ENCODE measurements around the gene CCDC33.

The CCDC33 gene

GRCh38 chr15:74278207-74278606 lies 42.1 kb downstream of the CCDC33 start:
- Histone ChIP-seq H3K9me2 (replicated peaks; ENCODE audit: insufficient read depth, low read length) (no peaks in the 10 kb centered on the region), H3K79me2 (ENCODE audit: low read length) (no peaks in the 10 kb centered on the region), H3K4me1 (ENCODE audit: low read length) (no peaks in the 10 kb centered on the region), H2AFZ (ENCODE audit: low read length) (no peak overlapping the region), H3K9me3 (replicated peaks; ENCODE audit: insufficient read depth, low read length) (no peaks in the 10 kb centered on the region), H3K36me3 (replicated peaks; ENCODE audit: insufficient read depth, low read length) (no peaks in the 10 kb centered on the region), H4K20me1 (ENCODE audit: insufficient read depth, low read length) (no peaks in the 10 kb centered on the region), H3K4me3 (ENCODE audit: low read length) (no peak overlapping the region), H3F3A (ENCODE audit: insufficient read depth, low read length) (no peaks in the 10 kb centered on the region), H3K27me3 (replicated peaks; ENCODE audit: insufficient read depth, low read length) (peaks cover 98% of the 10 kb centered on the region), H3K4me2 (ENCODE audit: low read depth, low read length) (no peak overlapping the region), H3K9ac (ENCODE audit: low read length) (no peak overlapping the region), H3K27ac (ENCODE audit: low read length) (no peak overlapping the region)
- TF ChIP-seq CTCF (IDR thresholded peaks at IDR 0.05; ENCODE audit: low read length) (no peak), EZH2 (optimal IDR thresholded peaks at IDR 0.05; ENCODE audit: low read depth, low read length) (no peak), EZH2phosphoT487 (IDR thresholded peaks at IDR 0.05; ENCODE audit: low read length) (no peak)
- DNase-seq = no peak

- H3F3A ChIP-seq (ENCODE audit: insufficient read depth, low read length) = no peaks in the 10 kb centered on the region
- no peak overlapping the region for H3K4me2 ChIP-seq (ENCODE audit: low read depth, low read length)
- DNase-seq = no peak
- no peaks in the 10 kb centered on the region for H3K36me3 ChIP-seq (replicated peaks; ENCODE audit: insufficient read depth, low read length)
- no peaks in the 10 kb centered on the region for H3K4me1 ChIP-seq (ENCODE audit: low read length)
- no peaks in the 10 kb centered on the region for H3K9me2 ChIP-seq (replicated peaks; ENCODE audit: insufficient read depth, low read length)
- H3K9me3 ChIP-seq (replicated peaks; ENCODE audit: insufficient read depth, low read length) = no peaks in the 10 kb centered on the region
- no peak overlapping the region for H3K9ac ChIP-seq (ENCODE audit: low read length)
- no peak overlapping the region for H2AFZ ChIP-seq (ENCODE audit: low read length)
- peaks cover 96% of the 10 kb centered on the region for H3K27me3 ChIP-seq (replicated peaks; ENCODE audit: insufficient read depth, low read length)
- H3K4me3 ChIP-seq (ENCODE audit: low read length) = no peak overlapping the region
- no peak for TF ChIP-seq EZH2 (optimal IDR thresholded peaks at IDR 0.05; ENCODE audit: low read depth, low read length)
- no peak for TF ChIP-seq CTCF (IDR thresholded peaks at IDR 0.05; ENCODE audit: low read length)
- TF ChIP-seq EZH2phosphoT487 (IDR thresholded peaks at IDR 0.05; ENCODE audit: low read length) = no peak
- H4K20me1 ChIP-seq (ENCODE audit: insufficient read depth, low read length) = no peaks in the 10 kb centered on the region
- H3K79me2 ChIP-seq (ENCODE audit: low read length) = no peaks in the 10 kb centered on the region
- no peak overlapping the region for H3K27ac ChIP-seq (ENCODE audit: low read length)
Measured at GRCh38 chr15:74281147-74282133, 45.3 kb downstream of the CCDC33 start.

GRCh38 chr15:74283368-74283767 lies 47.2 kb downstream of the CCDC33 start:
- Histone ChIP-seq H4K20me1 (ENCODE audit: insufficient read depth, low read length) (no peaks in the 10 kb centered on the region), H3F3A (ENCODE audit: insufficient read depth, low read length) (no peaks in the 10 kb centered on the region), H3K4me1 (ENCODE audit: low read length) (no peaks in the 10 kb centered on the region), H3K27me3 (replicated peaks; ENCODE audit: insufficient read depth, low read length) (peaks cover 92% of the 10 kb centered on the region), H3K27ac (ENCODE audit: low read length) (no peak overlapping the region), H3K79me2 (ENCODE audit: low read length) (no peaks in the 10 kb centered on the region), H3K36me3 (replicated peaks; ENCODE audit: insufficient read depth, low read length) (no peaks in the 10 kb centered on the region), H3K4me3 (ENCODE audit: low read length) (no peak overlapping the region), H3K9ac (ENCODE audit: low read length) (no peak overlapping the region), H3K9me2 (replicated peaks; ENCODE audit: insufficient read depth, low read length) (no peaks in the 10 kb centered on the region), H2AFZ (ENCODE audit: low read length) (no peak overlapping the region), H3K4me2 (ENCODE audit: low read depth, low read length) (no peak overlapping the region), H3K9me3 (replicated peaks; ENCODE audit: insufficient read depth, low read length) (no peaks in the 10 kb centered on the region)
- no peak for DNase-seq
- no peak for TF ChIP-seq EZH2phosphoT487 (IDR thresholded peaks at IDR 0.05; ENCODE audit: low read length)
- no peak for TF ChIP-seq CTCF (IDR thresholded peaks at IDR 0.05; ENCODE audit: low read length)
- TF ChIP-seq EZH2 (optimal IDR thresholded peaks at IDR 0.05; ENCODE audit: low read depth, low read length) = no peak
